HCT116 (cell line): Measurements from ENCODE around the gene PRKX. TPM values are rescaled to one million over a fixed set of nuclear protein-coding genes. Genes with fewer than 3 reads are reported as not detected.

Experiments used
- ATAC-seq: fragments of 200-7000 bp; cut with Tn5 transposase; 2 replicates; pipeline ENCODE4 v1.9.1; 2020; ENCODE audit warnings: mild to moderate bottlenecking, moderate library complexity
- BruUV-seq: library from RNA; stranded (reverse); fragments of 400-500 nt; replicated peaks from 2 replicates; lab custom pipeline; 2021; lab: Mats Ljungman, UMichigan
- CTCF ChIA-PET: fragments of 300-600 bp; sonication (Branson Sonifier 250); formaldehyde crosslinking; loops from one replicate; lab custom pipeline; 2021; ENCODE audit warnings: antibody characterized with exemption; lab: Charles Lee
- POLR2A ChIA-PET: fragments of 300-600, 350-600 bp; sonication (Branson Sonifier 250); formaldehyde crosslinking; loops from one replicate; lab custom pipeline; 2021; ENCODE audit warnings: antibody characterized with exemption; lab: Charles Lee
- RAD21 ChIA-PET, 2 experiments: fragments of 300-600 bp; sonication (Branson Sonifier 250); formaldehyde crosslinking; loops; one replicate each; lab custom pipeline; 2023; ENCODE audit warnings: low total read pairs in 2 of 2; ENCODE audit not compliant: uncharacterized antibody in 2 of 2, unreplicated experiment in 2 of 2, low non-redundant PET in 1 of 2; lab: Charles Lee
- DNase-seq: peaks from one replicate; pipeline ENCODE4 v3.0.0-alpha.2; 2010; ENCODE audit warnings: low read depth, low spot score
- H2AFZ ChIP-seq: fragments of 200-600 bp; shearing (Covaris generic), sonication (generic); 2 replicates; pipeline ENCODE4 v1.6.1; 2017; ENCODE audit warnings: low read depth, mixed run types, mixed read lengths, antibody characterized with exemption, low read length; ENCODE audit not compliant: poor library complexity, severe bottlenecking
- H3K27ac ChIP-seq: 2 replicates; pipeline ENCODE4 v1.5.1; 2012; ENCODE audit warnings: low read depth, low read length
- H3K27me3 ChIP-seq: fragments of 200-600 bp; sonication (generic); 2 replicates; pipeline ENCODE4 v1.6.1; 2016; ENCODE audit warnings: mixed run types, low read length, mixed read lengths; ENCODE audit not compliant: insufficient read depth
- H3K36me3 ChIP-seq, 2 experiments: fragments of 200-500 bp in 1 of 2; fragments of 200-600 bp in 1 of 2; sonication (Bioruptor generic) in 1 of 2; sonication (generic) in 1 of 2; 2 replicates each; pipeline versions ENCODE4 v1.5.1 to v1.6.1; 2014 to 2016; ENCODE audit warnings: low read length in 2 of 2, inconsistent platforms in 1 of 2, mixed read lengths in 1 of 2, mixed run types in 1 of 2; ENCODE audit not compliant: insufficient read depth in 2 of 2, control insufficient read depth in 1 of 2
- H3K4me1 ChIP-seq, 2 experiments: fragments of 200-600 bp in 1 of 2; sonication (generic) in 1 of 2; 2 replicates each; pipeline versions ENCODE4 v1.5.1 to v1.6.1; 2012 to 2017; ENCODE audit warnings: low read length in 2 of 2, inconsistent platforms in 1 of 2, mild to moderate bottlenecking in 1 of 2, mixed read lengths in 1 of 2, mixed run types in 1 of 2, moderate library complexity in 1 of 2; ENCODE audit not compliant: insufficient read depth in 2 of 2, control insufficient read depth in 1 of 2
- H3K4me2 ChIP-seq: fragments of 200-600 bp; sonication (generic); 2 replicates; pipeline ENCODE4 v1.6.1; 2017; ENCODE audit warnings: mixed run types, low read length, mixed read lengths
- H3K4me3 ChIP-seq, 2 experiments: fragments of 200-600 bp in 1 of 2; sonication (generic) in 1 of 2; replicated peaks in 1 of 2; 2 replicates each; pipeline ENCODE4 v1.5.1; 2011 to 2016; ENCODE audit warnings: low read length in 2 of 2, control low read depth in 1 of 2, low read depth in 1 of 2, mild to moderate bottlenecking in 1 of 2, mixed read lengths in 1 of 2, mixed run types in 1 of 2
- H3K79me2 ChIP-seq: fragments of 200-600 bp; sonication (generic); 2 replicates; pipeline ENCODE4 v1.6.1; 2017; ENCODE audit warnings: mild to moderate bottlenecking, mixed run types, low read length, moderate library complexity, mixed read lengths; ENCODE audit not compliant: insufficient read depth
- H3K9ac ChIP-seq: fragments of 200-600 bp; sonication (generic); 2 replicates; pipeline ENCODE4 v1.6.1; 2016; ENCODE audit warnings: low read length, mixed read lengths
- H3K9me2 ChIP-seq: fragments of 200-600 bp; sonication (generic), shearing (Covaris generic); 2 replicates; pipeline ENCODE4 v1.6.1; 2017; ENCODE audit warnings: mixed run types, mild to moderate bottlenecking, moderate library complexity; ENCODE audit not compliant: insufficient read depth
- H3K9me3 ChIP-seq, 2 experiments: fragments of 200-500 bp in 1 of 2; fragments of 200-600 bp in 1 of 2; sonication (Bioruptor generic) in 1 of 2; sonication (generic) in 1 of 2; 2 replicates each; pipeline ENCODE4 v1.6.1; 2014 to 2017; ENCODE audit warnings: low read length in 2 of 2, mixed read lengths in 2 of 2, inconsistent platforms in 1 of 2, low read depth in 1 of 2, mild to moderate bottlenecking in 1 of 2, mixed run types in 1 of 2, moderate library complexity in 1 of 2; ENCODE audit not compliant: control insufficient read depth in 1 of 2, insufficient read depth in 1 of 2
- H4K20me1 ChIP-seq: fragments of 200-600 bp; sonication (generic), shearing (Covaris generic); 2 replicates; pipeline ENCODE4 v1.6.1; 2017; ENCODE audit warnings: mixed run types, mild to moderate bottlenecking, moderate library complexity; ENCODE audit not compliant: insufficient read depth
- CEBPB ChIP-seq: IDR thresholded peaks from 2 replicates; pipeline ENCODE4 v1.6.1; 2012; ENCODE audit warnings: low read depth
- EGR1 ChIP-seq: IDR thresholded peaks from 2 replicates; pipeline ENCODE4 v1.6.1; 2012; ENCODE audit warnings: low read depth
- ELF1 ChIP-seq: IDR thresholded peaks from 2 replicates; pipeline ENCODE4 v1.6.1; 2012; ENCODE audit warnings: low read depth, borderline replicate concordance
- EZH2 ChIP-seq: fragments of 200-600 bp; sonication (generic); IDR thresholded peaks from 2 replicates; pipeline ENCODE4 v1.6.1; 2017; ENCODE audit warnings: antibody characterized with exemption, mixed run types
- FOSL1 ChIP-seq: IDR thresholded peaks from 2 replicates; pipeline ENCODE4 v1.6.1; 2012; ENCODE audit warnings: low read depth
- JUND ChIP-seq: IDR thresholded peaks from 2 replicates; pipeline ENCODE4 v1.6.1; 2012
- POLR2A ChIP-seq: IDR thresholded peaks from 2 replicates; pipeline ENCODE4 v1.7.0; 2011; ENCODE audit warnings: borderline replicate concordance; ENCODE audit not compliant: insufficient read depth, insufficient read length; ENCODE audit errors: extremely low read depth
- POLR2AphosphoS5 ChIP-seq: IDR thresholded peaks from 2 replicates; pipeline ENCODE4 v1.6.1; 2011; ENCODE audit warnings: mild to moderate bottlenecking, low read depth, low read length, moderate library complexity
- RAD21 ChIP-seq: IDR thresholded peaks from 2 replicates; pipeline ENCODE4 v1.6.1; 2012; ENCODE audit warnings: low read depth, mild to moderate bottlenecking
- SIN3A ChIP-seq: IDR thresholded peaks from 2 replicates; pipeline ENCODE4 v1.6.1; 2012; ENCODE audit warnings: low read depth
- SP1 ChIP-seq: IDR thresholded peaks from 2 replicates; pipeline ENCODE4 v1.6.1; 2012; ENCODE audit warnings: low read depth
- SRF ChIP-seq: IDR thresholded peaks from 2 replicates; pipeline ENCODE4 v1.6.1; 2012; ENCODE audit warnings: low read depth
- TCF7L2 ChIP-seq: IDR thresholded peaks from 2 replicates; pipeline ENCODE4 v1.7.0; 2011; ENCODE audit warnings: borderline replicate concordance, inconsistent platforms; ENCODE audit not compliant: insufficient read depth, insufficient read length; ENCODE audit errors: extremely low read depth
- YY1 ChIP-seq: IDR thresholded peaks from 2 replicates; pipeline ENCODE4 v1.6.1; 2011; ENCODE audit warnings: low read length, low read depth, moderate library complexity, mild to moderate bottlenecking; ENCODE audit not compliant: insufficient replicate concordance; ENCODE audit errors: extremely low read depth
- ZFX ChIP-seq: fragments of 450-650 bp; IDR thresholded peaks from 2 replicates; pipeline ENCODE4 v1.6.1; 2017
- ZNF274 ChIP-seq: fragments of 200-500 bp; sonication (Bioruptor generic); IDR thresholded peaks from 2 replicates; pipeline ENCODE4 v1.6.1; 2014; ENCODE audit warnings: mild to moderate bottlenecking, low read depth, low read length, inconsistent platforms
- intact Hi-C: fragments of 100-400 bp; cut with micrococcal nuclease; formaldehyde crosslinking; loops from 2 replicates; pipeline ENCODE4 v1.10.0; 2022
- total RNA-seq: library from RNA; stranded (reverse); gene quantifications from one replicate; pipeline ENCODE4 v1.2.1, GENCODE V29; 2021; ENCODE audit not compliant: unreplicated experiment
- TF ChIP-seq, protein P1 (sequence below), 3 experiments: fragments of 200-600 bp in 1 of 3; sonication (generic) in 1 of 3; IDR thresholded peaks in 2 of 3; conservative IDR thresholded peaks in 1 of 3; 2 replicates each; pipeline ENCODE4 v1.5.1; 2012 to 2017; ENCODE audit warnings: low read depth in 2 of 3, low read length in 2 of 3, antibody characterized with exemption in 1 of 3, borderline replicate concordance in 1 of 3, control low read depth in 1 of 3, mild to moderate bottlenecking in 1 of 3, mixed read lengths in 1 of 3, mixed run types in 1 of 3, moderate library complexity in 1 of 3; ENCODE audit not compliant: insufficient read depth in 1 of 3
- TF ChIP-seq, protein P2 (sequence below): IDR thresholded peaks from 2 replicates; pipeline ENCODE4 v1.6.1; 2011; ENCODE audit warnings: mild to moderate bottlenecking, low read length, moderate library complexity; ENCODE audit not compliant: insufficient replicate concordance; ENCODE audit errors: extremely low read depth
- TF ChIP-seq, protein P3 (sequence below): IDR thresholded peaks from 2 replicates; pipeline ENCODE4 v1.6.1; 2012
- TF ChIP-seq, protein P4 (sequence below): IDR thresholded peaks from 2 replicates; pipeline ENCODE4 v1.6.1; 2012

Gene PRKX
- total RNA-seq, 1 experiment from 2014 or later = 26.7 TPM

DNA sequence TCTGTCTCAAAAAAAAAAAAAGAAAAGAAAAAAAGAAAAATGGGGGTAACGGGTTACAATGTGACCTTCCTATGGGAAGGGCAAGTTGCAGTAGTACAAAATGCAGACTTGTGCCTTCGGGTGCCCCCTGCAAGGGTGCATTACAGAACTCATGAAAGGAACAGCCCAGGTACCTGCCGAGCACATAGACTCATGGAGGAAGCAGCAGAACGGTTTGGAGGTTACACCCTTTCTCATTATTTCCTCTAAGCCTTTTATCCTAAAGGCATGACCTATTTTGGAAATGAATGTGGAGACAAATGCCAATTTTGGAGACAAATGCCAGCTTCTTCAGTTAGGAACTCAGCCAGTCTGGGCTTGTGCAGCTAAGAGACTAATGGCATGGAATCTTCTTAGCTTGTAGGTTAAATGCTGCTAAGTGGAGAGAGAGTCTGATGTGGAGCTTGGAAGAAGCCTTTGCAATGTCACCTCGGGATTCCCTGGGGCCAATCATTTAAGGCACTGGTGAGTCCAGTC is 44.1 kb upstream of the PRKX start:
- Histone ChIP-seq H3K9me3 (no peaks in the 10 kb centered on the region), H3K9ac (no peak overlapping the region), H3K4me3 (no peak overlapping the region), H3K36me3 (no peaks in the 10 kb centered on the region), H2AFZ (no peak overlapping the region), H3K4me2 (no peak overlapping the region), H3K9me2 (no peaks in the 10 kb centered on the region), H3K27ac (no peak overlapping the region), H3K79me2 (no peaks in the 10 kb centered on the region), H3K4me1 (no peaks in the 10 kb centered on the region), H3K27me3 (no peaks in the 10 kb centered on the region), H4K20me1 (no peaks in the 10 kb centered on the region)
- ChIA-PET CTCF (no interaction called here), RAD21 (no interaction called here), POLR2A (interaction anchor here (0.6 kb wide), 1 partner anchor 31 kb away, joined by 4 read pairs; no protein-coding TSS in a partner anchor)
- TF ChIP-seq CEBPB = no peak
- no peak for TF ChIP-seq POLR2A
- no peak for TF ChIP-seq EGR1
- TF ChIP-seq, protein P1, sequence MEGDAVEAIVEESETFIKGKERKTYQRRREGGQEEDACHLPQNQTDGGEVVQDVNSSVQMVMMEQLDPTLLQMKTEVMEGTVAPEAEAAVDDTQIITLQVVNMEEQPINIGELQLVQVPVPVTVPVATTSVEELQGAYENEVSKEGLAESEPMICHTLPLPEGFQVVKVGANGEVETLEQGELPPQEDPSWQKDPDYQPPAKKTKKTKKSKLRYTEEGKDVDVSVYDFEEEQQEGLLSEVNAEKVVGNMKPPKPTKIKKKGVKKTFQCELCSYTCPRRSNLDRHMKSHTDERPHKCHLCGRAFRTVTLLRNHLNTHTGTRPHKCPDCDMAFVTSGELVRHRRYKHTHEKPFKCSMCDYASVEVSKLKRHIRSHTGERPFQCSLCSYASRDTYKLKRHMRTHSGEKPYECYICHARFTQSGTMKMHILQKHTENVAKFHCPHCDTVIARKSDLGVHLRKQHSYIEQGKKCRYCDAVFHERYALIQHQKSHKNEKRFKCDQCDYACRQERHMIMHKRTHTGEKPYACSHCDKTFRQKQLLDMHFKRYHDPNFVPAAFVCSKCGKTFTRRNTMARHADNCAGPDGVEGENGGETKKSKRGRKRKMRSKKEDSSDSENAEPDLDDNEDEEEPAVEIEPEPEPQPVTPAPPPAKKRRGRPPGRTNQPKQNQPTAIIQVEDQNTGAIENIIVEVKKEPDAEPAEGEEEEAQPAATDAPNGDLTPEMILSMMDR (IDR thresholded peaks at IDR 0.05 in 2 of 3, conservative IDR thresholded peaks at IDR 0.05 in 1 of 3; ENCODE audit: borderline replicate concordance in 1 of 3, insufficient read depth in 1 of 3, low read depth in 2 of 3, low read length in 2 of 3) = no peak
- no peak for TF ChIP-seq SP1
- TF ChIP-seq JUND = no peak
- no peak for TF ChIP-seq SIN3A
- no peak for TF ChIP-seq TCF7L2
- TF ChIP-seq, protein P2, sequence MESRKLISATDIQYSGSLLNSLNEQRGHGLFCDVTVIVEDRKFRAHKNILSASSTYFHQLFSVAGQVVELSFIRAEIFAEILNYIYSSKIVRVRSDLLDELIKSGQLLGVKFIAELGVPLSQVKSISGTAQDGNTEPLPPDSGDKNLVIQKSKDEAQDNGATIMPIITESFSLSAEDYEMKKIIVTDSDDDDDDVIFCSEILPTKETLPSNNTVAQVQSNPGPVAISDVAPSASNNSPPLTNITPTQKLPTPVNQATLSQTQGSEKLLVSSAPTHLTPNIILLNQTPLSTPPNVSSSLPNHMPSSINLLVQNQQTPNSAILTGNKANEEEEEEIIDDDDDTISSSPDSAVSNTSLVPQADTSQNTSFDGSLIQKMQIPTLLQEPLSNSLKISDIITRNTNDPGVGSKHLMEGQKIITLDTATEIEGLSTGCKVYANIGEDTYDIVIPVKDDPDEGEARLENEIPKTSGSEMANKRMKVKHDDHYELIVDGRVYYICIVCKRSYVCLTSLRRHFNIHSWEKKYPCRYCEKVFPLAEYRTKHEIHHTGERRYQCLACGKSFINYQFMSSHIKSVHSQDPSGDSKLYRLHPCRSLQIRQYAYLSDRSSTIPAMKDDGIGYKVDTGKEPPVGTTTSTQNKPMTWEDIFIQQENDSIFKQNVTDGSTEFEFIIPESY = no peak
- TF ChIP-seq FOSL1 = no peak
- no peak for TF ChIP-seq EZH2
- TF ChIP-seq, protein P3, sequence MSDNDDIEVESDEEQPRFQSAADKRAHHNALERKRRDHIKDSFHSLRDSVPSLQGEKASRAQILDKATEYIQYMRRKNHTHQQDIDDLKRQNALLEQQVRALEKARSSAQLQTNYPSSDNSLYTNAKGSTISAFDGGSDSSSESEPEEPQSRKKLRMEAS = no peak
- no peak for TF ChIP-seq POLR2AphosphoS5
- TF ChIP-seq YY1 = no peak
- no peak for TF ChIP-seq ELF1
- no peak for TF ChIP-seq SRF
- TF ChIP-seq RAD21 = no peak
- TF ChIP-seq ZNF274 = no peak
- TF ChIP-seq, protein P4, sequence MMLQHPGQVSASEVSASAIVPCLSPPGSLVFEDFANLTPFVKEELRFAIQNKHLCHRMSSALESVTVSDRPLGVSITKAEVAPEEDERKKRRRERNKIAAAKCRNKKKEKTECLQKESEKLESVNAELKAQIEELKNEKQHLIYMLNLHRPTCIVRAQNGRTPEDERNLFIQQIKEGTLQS = no peak
- TF ChIP-seq ZFX = no peak
- no TSS peak for BruUV-seq
- intact Hi-C loops = no loop called here
- DNase-seq (no peak), ATAC-seq (no peak)
